SU-DHL-6 (cell line): Measurements from ENCODE around the gene KATNAL1.

Source experiments
- CTCF ChIP-seq: fragments of 200-600 bp; sonication (generic); IDR thresholded peaks from one replicate; pipeline ENCODE4 v1.5.1; 2017; ENCODE audit warnings: antibody characterized with exemption, mild to moderate bottlenecking, low read length, moderate library complexity; ENCODE audit not compliant: insufficient read depth, poor library complexity, severe bottlenecking
- EZH2phosphoT487 ChIP-seq: fragments of 200-600 bp; sonication (generic), shearing (Covaris generic); conservative IDR thresholded peaks from 2 replicates; pipeline ENCODE4 v1.6.1; 2018; ENCODE audit warnings: mild to moderate bottlenecking, antibody characterized with exemption, low read length, moderate library complexity, mixed read lengths

- TF ChIP-seq CTCF (no peak), EZH2phosphoT487 (no peak)
These were observed 6.7 kb upstream of the KATNAL1 start for GRCh38 chr13:30314069-30314468.
